Measurements from ENCODE around the gene NDUFAF8.

Gene NDUFAF8

DNA sequence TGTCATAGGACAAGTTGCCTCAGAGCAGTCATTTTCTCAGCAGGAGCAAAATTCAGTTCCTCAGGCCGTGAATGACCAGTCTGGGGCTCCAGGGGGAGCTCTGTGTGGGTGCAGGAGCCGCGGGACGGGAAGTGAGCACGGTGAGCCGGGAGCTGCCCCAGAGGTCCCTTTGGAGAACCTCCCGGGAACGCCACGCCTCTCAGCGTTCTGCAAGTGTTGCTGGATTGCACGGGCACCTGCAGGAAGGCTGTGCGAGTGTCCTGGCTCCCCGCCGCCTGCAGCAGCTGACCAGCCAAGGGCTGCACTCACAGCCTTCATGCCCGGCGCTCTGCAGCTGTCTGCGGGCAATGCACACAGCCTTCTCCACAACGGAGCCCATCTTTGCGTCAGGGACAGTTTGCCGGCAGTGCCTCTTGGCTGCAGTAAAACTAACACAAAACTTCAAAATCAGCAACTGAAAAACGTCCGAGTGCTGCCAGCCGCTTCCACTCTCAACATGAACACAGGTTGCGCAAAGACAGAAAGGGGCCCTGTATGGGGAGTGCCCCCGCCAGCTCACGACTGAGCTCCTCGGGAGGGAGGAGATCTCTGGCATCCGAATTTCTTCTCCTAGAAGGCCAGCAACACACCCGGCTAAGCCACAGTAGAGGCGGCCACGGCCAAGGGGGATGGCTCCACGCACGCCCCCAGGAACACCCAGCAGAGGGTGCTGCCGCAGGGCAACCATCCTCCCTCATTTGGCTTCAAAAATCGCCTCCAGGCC is 16.0 kb downstream of the NDUFAF8 start:
- TF ChIP-seq, protein P1, sequence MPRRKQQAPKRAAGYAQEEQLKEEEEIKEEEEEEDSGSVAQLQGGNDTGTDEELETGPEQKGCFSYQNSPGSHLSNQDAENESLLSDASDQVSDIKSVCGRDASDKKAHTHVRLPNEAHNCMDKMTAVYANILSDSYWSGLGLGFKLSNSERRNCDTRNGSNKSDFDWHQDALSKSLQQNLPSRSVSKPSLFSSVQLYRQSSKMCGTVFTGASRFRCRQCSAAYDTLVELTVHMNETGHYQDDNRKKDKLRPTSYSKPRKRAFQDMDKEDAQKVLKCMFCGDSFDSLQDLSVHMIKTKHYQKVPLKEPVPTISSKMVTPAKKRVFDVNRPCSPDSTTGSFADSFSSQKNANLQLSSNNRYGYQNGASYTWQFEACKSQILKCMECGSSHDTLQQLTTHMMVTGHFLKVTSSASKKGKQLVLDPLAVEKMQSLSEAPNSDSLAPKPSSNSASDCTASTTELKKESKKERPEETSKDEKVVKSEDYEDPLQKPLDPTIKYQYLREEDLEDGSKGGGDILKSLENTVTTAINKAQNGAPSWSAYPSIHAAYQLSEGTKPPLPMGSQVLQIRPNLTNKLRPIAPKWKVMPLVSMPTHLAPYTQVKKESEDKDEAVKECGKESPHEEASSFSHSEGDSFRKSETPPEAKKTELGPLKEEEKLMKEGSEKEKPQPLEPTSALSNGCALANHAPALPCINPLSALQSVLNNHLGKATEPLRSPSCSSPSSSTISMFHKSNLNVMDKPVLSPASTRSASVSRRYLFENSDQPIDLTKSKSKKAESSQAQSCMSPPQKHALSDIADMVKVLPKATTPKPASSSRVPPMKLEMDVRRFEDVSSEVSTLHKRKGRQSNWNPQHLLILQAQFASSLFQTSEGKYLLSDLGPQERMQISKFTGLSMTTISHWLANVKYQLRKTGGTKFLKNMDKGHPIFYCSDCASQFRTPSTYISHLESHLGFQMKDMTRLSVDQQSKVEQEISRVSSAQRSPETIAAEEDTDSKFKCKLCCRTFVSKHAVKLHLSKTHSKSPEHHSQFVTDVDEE (CRISPR knock-in tag; IDR thresholded peaks at IDR 0.05) = no peak
- TF ChIP-seq ESRRG (CRISPR knock-in tag; IDR thresholded peaks at IDR 0.05) (no peak), ZNF8 (CRISPR knock-in tag; IDR thresholded peaks at IDR 0.05) (no peak), GLIS3 (CRISPR knock-in tag; IDR thresholded peaks at IDR 0.05) (no peak), TCF4 (CRISPR knock-in tag; IDR thresholded peaks at IDR 0.05; ENCODE audit: borderline replicate concordance) (no peak), ZNF565 (CRISPR knock-in tag; conservative IDR thresholded peaks at IDR 0.05; ENCODE audit: low read depth) (no peak), ZC3H10 (CRISPR knock-in tag; IDR thresholded peaks at IDR 0.05) (no peak), OSR1 (CRISPR knock-in tag; IDR thresholded peaks at IDR 0.05) (no peak), TOX (CRISPR knock-in tag; IDR thresholded peaks at IDR 0.05; ENCODE audit: borderline replicate concordance) (no peak), ZFP3 (CRISPR knock-in tag; IDR thresholded peaks at IDR 0.05) (no peak), ISL1 (CRISPR knock-in tag; IDR thresholded peaks at IDR 0.05) (no peak), ZNF70 (CRISPR knock-in tag; IDR thresholded peaks at IDR 0.05) (no peak), ZFP30 (CRISPR knock-in tag; IDR thresholded peaks at IDR 0.05) (no peak), BACH2 (CRISPR knock-in tag; IDR thresholded peaks at IDR 0.05; ENCODE audit: borderline replicate concordance) (no peak)
- TF ChIP-seq, protein P2, sequence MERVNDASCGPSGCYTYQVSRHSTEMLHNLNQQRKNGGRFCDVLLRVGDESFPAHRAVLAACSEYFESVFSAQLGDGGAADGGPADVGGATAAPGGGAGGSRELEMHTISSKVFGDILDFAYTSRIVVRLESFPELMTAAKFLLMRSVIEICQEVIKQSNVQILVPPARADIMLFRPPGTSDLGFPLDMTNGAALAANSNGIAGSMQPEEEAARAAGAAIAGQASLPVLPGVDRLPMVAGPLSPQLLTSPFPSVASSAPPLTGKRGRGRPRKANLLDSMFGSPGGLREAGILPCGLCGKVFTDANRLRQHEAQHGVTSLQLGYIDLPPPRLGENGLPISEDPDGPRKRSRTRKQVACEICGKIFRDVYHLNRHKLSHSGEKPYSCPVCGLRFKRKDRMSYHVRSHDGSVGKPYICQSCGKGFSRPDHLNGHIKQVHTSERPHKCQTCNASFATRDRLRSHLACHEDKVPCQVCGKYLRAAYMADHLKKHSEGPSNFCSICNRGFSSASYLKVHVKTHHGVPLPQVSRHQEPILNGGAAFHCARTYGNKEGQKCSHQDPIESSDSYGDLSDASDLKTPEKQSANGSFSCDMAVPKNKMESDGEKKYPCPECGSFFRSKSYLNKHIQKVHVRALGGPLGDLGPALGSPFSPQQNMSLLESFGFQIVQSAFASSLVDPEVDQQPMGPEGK (CRISPR knock-in tag; IDR thresholded peaks at IDR 0.05; ENCODE audit: borderline replicate concordance) = no peak
- TF ChIP-seq, protein P3, sequence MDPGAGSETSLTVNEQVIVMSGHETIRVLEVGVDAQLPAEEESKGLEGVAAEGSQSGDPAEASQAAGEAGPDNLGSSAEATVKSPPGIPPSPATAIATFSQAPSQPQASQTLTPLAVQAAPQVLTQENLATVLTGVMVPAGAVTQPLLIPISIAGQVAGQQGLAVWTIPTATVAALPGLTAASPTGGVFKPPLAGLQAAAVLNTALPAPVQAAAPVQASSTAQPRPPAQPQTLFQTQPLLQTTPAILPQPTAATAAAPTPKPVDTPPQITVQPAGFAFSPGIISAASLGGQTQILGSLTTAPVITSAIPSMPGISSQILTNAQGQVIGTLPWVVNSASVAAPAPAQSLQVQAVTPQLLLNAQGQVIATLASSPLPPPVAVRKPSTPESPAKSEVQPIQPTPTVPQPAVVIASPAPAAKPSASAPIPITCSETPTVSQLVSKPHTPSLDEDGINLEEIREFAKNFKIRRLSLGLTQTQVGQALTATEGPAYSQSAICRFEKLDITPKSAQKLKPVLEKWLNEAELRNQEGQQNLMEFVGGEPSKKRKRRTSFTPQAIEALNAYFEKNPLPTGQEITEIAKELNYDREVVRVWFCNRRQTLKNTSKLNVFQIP (CRISPR knock-in tag; IDR thresholded peaks at IDR 0.05; ENCODE audit: borderline replicate concordance, low read depth) = no peak
- ATAC-seq = peak; percentile 8; the same call in 1 of the 3 replicates

DNA sequence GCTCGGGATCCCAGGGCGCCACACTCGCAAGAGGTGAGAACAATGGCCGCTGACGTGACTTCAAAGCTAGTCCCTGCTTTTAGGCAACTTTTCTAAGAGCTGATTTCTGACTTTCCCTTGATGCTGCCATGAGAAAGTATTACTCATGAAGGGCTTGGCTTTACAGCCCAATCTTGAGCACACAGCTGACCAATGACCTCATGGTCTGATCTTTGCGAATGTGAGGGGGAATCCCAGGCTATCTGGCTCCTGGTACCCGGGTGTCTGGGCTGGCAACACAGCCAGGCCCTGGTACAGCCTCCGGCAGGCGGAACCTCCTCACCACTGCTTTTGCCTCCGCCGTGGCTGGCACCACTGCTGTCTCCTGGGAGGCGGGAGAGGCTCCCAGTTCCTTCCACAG is 17.5 kb downstream of the NDUFAF8 start:
- no peak for ATAC-seq

More for the DNA sequence above, 17.5 kb downstream of the NDUFAF8 start:
- TF ChIP-seq GLIS3 (CRISPR knock-in tag; IDR thresholded peaks at IDR 0.05) = no peak
- TF ChIP-seq, protein P4, sequence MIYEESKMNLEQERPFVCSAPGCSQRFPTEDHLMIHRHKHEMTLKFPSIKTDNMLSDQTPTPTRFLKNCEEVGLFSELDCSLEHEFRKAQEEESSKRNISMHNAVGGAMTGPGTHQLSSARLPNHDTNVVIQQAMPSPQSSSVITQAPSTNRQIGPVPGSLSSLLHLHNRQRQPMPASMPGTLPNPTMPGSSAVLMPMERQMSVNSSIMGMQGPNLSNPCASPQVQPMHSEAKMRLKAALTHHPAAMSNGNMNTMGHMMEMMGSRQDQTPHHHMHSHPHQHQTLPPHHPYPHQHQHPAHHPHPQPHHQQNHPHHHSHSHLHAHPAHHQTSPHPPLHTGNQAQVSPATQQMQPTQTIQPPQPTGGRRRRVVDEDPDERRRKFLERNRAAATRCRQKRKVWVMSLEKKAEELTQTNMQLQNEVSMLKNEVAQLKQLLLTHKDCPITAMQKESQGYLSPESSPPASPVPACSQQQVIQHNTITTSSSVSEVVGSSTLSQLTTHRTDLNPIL (CRISPR knock-in tag; IDR thresholded peaks at IDR 0.05; ENCODE audit: low read depth) = no peak
- no peak for TF ChIP-seq ESRRG (CRISPR knock-in tag; IDR thresholded peaks at IDR 0.05)
- TF ChIP-seq ZFP3 (CRISPR knock-in tag; IDR thresholded peaks at IDR 0.05) = no peak
- no peak for TF ChIP-seq TOX (CRISPR knock-in tag; IDR thresholded peaks at IDR 0.05; ENCODE audit: borderline replicate concordance)
- TF ChIP-seq CSDC2 (CRISPR knock-in tag; IDR thresholded peaks at IDR 0.05) = no peak
- no peak for TF ChIP-seq ZC3H10 (CRISPR knock-in tag; IDR thresholded peaks at IDR 0.05)
- TF ChIP-seq BACH2 (CRISPR knock-in tag; IDR thresholded peaks at IDR 0.05; ENCODE audit: borderline replicate concordance) = no peak
- no peak for TF ChIP-seq RARB (CRISPR knock-in tag; IDR thresholded peaks at IDR 0.05)
- no peak for TF ChIP-seq ISL1 (CRISPR knock-in tag; IDR thresholded peaks at IDR 0.05)
- TF ChIP-seq, protein P1 (CRISPR knock-in tag; IDR thresholded peaks at IDR 0.05) = no peak
- no peak for TF ChIP-seq TCF4 (CRISPR knock-in tag; IDR thresholded peaks at IDR 0.05; ENCODE audit: borderline replicate concordance)
- TF ChIP-seq, protein P3 (CRISPR knock-in tag; IDR thresholded peaks at IDR 0.05; ENCODE audit: borderline replicate concordance, low read depth) = no peak

All from SK-N-SH treated with all-trans-retinoic acid at 6 μM for 48 hours (cell line).